ENCODE results near the gene PDE8B.

DNA sequence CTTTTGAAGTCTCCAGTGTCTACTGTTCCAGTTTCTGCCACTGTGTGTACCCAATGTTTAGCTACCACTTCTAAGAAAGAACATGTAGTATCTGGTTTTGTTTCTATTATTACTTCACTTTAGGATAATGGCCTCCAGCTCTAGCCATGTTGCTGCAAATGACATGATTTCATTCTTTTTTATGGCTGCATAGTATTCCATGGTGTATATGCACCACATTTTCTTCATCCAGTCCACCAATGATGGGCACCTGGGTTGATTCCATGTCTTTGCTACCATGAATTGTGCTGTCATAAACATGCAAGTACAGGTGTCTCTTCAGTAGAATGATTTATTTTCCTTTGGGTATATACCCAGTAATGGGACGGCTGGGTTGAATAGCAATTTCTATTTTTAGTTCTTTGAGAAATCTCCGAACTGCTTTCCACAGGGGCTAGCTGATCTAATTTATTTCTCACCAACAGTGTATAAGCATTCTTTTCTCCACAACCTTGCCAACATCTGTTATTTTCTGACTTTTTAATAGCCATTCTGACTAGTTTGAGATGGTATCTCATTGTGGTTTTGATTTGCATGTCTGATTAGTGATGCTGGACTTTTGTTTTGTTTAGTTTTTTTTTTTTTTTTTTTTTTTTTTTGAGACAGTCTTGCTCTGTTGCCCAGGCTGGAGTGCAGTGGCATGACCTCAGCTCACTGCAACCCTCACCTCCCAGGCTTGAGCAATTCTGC lies 212.7 kb downstream of the PDE8B start:
- TF ChIP-seq POLR2AphosphoS5 (IDR thresholded peaks at IDR 0.05; ENCODE audit: low read depth) (no peak), CREB1 (CRISPR knock-in tag; IDR thresholded peaks at IDR 0.05; ENCODE audit: low read depth) (no peak), ZNF114 (CRISPR knock-in tag; IDR thresholded peaks at IDR 0.05) (no peak), EZH2 (IDR thresholded peaks at IDR 0.05; ENCODE audit: low read depth, unreplicated experiment) (no peak), EZH2phosphoT487 (IDR thresholded peaks at IDR 0.05; ENCODE audit: unreplicated experiment) (no peak), NANOG (IDR thresholded peaks at IDR 0.05; ENCODE audit: borderline replicate concordance) (no peak)
- TF ChIP-seq, protein P1, sequence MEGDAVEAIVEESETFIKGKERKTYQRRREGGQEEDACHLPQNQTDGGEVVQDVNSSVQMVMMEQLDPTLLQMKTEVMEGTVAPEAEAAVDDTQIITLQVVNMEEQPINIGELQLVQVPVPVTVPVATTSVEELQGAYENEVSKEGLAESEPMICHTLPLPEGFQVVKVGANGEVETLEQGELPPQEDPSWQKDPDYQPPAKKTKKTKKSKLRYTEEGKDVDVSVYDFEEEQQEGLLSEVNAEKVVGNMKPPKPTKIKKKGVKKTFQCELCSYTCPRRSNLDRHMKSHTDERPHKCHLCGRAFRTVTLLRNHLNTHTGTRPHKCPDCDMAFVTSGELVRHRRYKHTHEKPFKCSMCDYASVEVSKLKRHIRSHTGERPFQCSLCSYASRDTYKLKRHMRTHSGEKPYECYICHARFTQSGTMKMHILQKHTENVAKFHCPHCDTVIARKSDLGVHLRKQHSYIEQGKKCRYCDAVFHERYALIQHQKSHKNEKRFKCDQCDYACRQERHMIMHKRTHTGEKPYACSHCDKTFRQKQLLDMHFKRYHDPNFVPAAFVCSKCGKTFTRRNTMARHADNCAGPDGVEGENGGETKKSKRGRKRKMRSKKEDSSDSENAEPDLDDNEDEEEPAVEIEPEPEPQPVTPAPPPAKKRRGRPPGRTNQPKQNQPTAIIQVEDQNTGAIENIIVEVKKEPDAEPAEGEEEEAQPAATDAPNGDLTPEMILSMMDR (conservative IDR thresholded peaks at IDR 0.05; ENCODE audit: low read depth in 2 of 2) = no peak
- TF ChIP-seq, protein P2, sequence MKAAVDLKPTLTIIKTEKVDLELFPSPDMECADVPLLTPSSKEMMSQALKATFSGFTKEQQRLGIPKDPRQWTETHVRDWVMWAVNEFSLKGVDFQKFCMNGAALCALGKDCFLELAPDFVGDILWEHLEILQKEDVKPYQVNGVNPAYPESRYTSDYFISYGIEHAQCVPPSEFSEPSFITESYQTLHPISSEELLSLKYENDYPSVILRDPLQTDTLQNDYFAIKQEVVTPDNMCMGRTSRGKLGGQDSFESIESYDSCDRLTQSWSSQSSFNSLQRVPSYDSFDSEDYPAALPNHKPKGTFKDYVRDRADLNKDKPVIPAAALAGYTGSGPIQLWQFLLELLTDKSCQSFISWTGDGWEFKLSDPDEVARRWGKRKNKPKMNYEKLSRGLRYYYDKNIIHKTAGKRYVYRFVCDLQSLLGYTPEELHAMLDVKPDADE (IDR thresholded peaks at IDR 0.05) = no peak

Data from GM23338 (cell line).